Colonic mucosa (tissue), 4 donors: ENCODE measurements around the gene IMPDH1. TPM values are rescaled to one million over a fixed set of nuclear protein-coding genes. Genes with fewer than 3 reads are reported as not detected.
A peak's percentile ranks its signal among the peaks of the same experiment; 100 is the strongest.

Experiments used
- DNase-seq: peaks from one replicate; pipeline ENCODE4 v3.0.0-alpha.2; 2020
- H3K27ac ChIP-seq: fragments of 200-600 bp; one replicate; pipeline ENCODE4 v1.8.0; 2021
- H3K27me3 ChIP-seq: fragments of 200-600 bp; one replicate; pipeline ENCODE4 v1.8.0; 2021
- H3K36me3 ChIP-seq: fragments of 200-600 bp; one replicate; pipeline ENCODE4 v1.8.0; 2021
- H3K4me1 ChIP-seq: fragments of 200-600 bp; one replicate; pipeline ENCODE4 v1.8.0; 2021; ENCODE audit warnings: mild to moderate bottlenecking
- H3K4me3 ChIP-seq: fragments of 200-600 bp; one replicate; pipeline ENCODE4 v1.8.0; 2021
- H3K9ac ChIP-seq, 2 donors: one replicate each; pipeline ENCODE4 v1.7.0; 2013; ENCODE audit warnings: control low read depth in 2 of 2, low read depth in 2 of 2, low read length in 2 of 2
- H3K9me3 ChIP-seq: fragments of 200-600 bp; one replicate; pipeline ENCODE4 v1.8.0; 2021
- CTCF ChIP-seq: fragments of 200-600 bp; IDR thresholded peaks from one replicate; pipeline ENCODE4 v1.8.0; 2022; ENCODE audit warnings: antibody characterized with exemption, mild to moderate bottlenecking
- intact Hi-C: fragments of 100-400 bp; cut with DNase I; formaldehyde crosslinking; loops from one replicate; pipeline ENCODE4 v1.14.1; 2022
- total RNA-seq, 2 donors: library from RNA; stranded (reverse); fragmentation: NEBNext Ultra II Directional in 1 of 2; extraction: Animal tissue kit (Norgen Biotek cat#: 25700) in 1 of 2; gene quantifications; one replicate each; pipeline ENCODE4 v1.2.1, GENCODE V29; 2021
- donor health status: healthy.
- donor health status: DM: no; HTN: no; CAD: no.
- donor health status: DM: no; HTN: no; CAD: no.

The IMPDH1 gene
- total RNA-seq, 2 donors from 2014 or later = 37.5 to 50.0 TPM

- intact Hi-C loops = no loop called here
- DNase-seq = no peak
- Histone ChIP-seq H3K4me1 (no peaks in the 10 kb centered on the region), H3K4me3 (no peak overlapping the region), H3K27ac (no peak overlapping the region), H3K36me3 (no peaks in the 10 kb centered on the region), H3K9ac (no peak overlapping the region), H3K9me3 (no peaks in the 10 kb centered on the region), H3K27me3 (no peaks in the 10 kb centered on the region)
- no peak for TF ChIP-seq CTCF
Observed at GRCh38 chr7:128450409-128450808, 40.6 kb upstream of the IMPDH1 start.

- no peak for TF ChIP-seq CTCF
- no peak for DNase-seq
- Histone ChIP-seq H3K9me3 (no peaks in the 10 kb centered on the region), H3K4me3 (no peak overlapping the region), H3K27me3 (no peaks in the 10 kb centered on the region), H3K36me3 (no peaks in the 10 kb centered on the region), H3K4me1 (peaks cover 3% of the 10 kb centered on the region), H3K9ac (no peak overlapping the region), H3K27ac (no peak overlapping the region)
- intact Hi-C loops = no loop called here
Observed at GRCh38 chr7:128448751-128449302, 39.0 kb upstream of the IMPDH1 start.

GRCh38 chr7:128447941-128448564 is 38.3 kb upstream of the IMPDH1 start:
- H3K27ac ChIP-seq = no peak overlapping the region
- H3K36me3 ChIP-seq = no peaks in the 10 kb centered on the region
- TF ChIP-seq CTCF = no peak
- no peaks in the 10 kb centered on the region for H3K27me3 ChIP-seq
- no peaks in the 10 kb centered on the region for H3K9me3 ChIP-seq
- intact Hi-C loops = no loop called here
- DNase-seq = no peak
- H3K4me3 ChIP-seq = no peak overlapping the region
- H3K4me1 ChIP-seq = peaks cover 6% of the 10 kb centered on the region
- no peak overlapping the region for H3K9ac ChIP-seq

GRCh38 chr7:128446306-128446705 is 36.5 kb upstream of the IMPDH1 start:
- Histone ChIP-seq H3K4me3 (no peak overlapping the region), H3K9ac (no peak overlapping the region), H3K27me3 (no peaks in the 10 kb centered on the region), H3K27ac (no peak overlapping the region), H3K4me1 (peaks cover 6% of the 10 kb centered on the region), H3K9me3 (no peaks in the 10 kb centered on the region), H3K36me3 (no peaks in the 10 kb centered on the region)
- no peak for DNase-seq
- no peak for TF ChIP-seq CTCF
- intact Hi-C loops = no loop called here

GRCh38 chr7:128443831-128444600 is 34.2 kb upstream of the IMPDH1 start:
- intact Hi-C loops = no loop called here
- peaks cover 6% of the 10 kb centered on the region for H3K4me1 ChIP-seq
- H3K36me3 ChIP-seq = no peaks in the 10 kb centered on the region
- H3K4me3 ChIP-seq = no peak overlapping the region
- TF ChIP-seq CTCF = no peak
- no peaks in the 10 kb centered on the region for H3K9me3 ChIP-seq
- peak; percentile 64 for DNase-seq
- H3K27ac ChIP-seq = peak overlapping the region; percentile 69
- peak overlapping the region in 1 of 2 donors; percentile 64 for H3K9ac ChIP-seq
- H3K27me3 ChIP-seq = no peaks in the 10 kb centered on the region
